GM19099 (cell line): Measurements from ENCODE around the gene MYO3B.

Experiments
- POLR2A ChIP-seq: IDR thresholded peaks from 3 replicates; pipeline ENCODE4 v1.6.1; 2011; ENCODE audit warnings: low read depth; ENCODE audit not compliant: insufficient read length; ENCODE audit errors: extremely low read depth

The MYO3B gene

DNA sequence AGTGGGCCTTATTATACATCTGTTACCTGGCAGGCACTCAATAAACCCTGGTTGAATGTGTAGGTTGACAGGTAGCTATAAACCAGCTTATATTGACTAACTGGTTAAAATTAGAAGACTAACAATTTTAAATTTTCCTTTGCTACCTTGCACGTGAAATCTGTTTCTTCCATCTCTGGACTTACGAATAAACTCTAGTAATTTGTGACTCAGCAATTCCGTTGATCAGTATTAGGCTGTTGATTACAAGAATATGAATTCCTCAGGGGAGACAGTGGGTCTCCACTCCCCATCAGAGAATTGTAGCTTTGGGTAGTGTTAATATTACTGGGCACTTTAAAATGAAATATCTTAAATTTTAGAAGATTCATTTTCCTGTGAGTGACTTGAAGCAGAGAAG lies 399.4 kb downstream of the MYO3B start:
- no peak for TF ChIP-seq POLR2A

DNA sequence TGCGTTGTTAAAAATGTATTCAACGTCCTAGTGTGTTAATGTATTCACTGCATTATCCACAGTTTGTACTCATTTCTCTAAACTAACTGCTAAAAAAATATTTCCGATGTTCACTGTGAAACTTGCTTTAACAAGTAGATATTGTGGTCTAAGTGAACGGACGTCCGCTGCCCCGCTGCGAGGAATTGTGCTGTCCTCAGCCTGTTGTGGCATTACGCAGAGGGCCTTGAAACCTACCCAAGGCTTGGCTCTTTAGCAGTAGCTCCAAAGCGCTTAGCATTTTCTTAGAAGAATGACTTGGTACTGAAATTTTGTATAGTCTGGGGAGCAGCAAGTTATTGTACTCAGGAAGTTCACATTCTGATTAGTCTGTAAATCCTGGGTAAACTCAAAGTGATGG lies 400.7 kb downstream of the MYO3B start:
- no peak for TF ChIP-seq POLR2A

DNA sequence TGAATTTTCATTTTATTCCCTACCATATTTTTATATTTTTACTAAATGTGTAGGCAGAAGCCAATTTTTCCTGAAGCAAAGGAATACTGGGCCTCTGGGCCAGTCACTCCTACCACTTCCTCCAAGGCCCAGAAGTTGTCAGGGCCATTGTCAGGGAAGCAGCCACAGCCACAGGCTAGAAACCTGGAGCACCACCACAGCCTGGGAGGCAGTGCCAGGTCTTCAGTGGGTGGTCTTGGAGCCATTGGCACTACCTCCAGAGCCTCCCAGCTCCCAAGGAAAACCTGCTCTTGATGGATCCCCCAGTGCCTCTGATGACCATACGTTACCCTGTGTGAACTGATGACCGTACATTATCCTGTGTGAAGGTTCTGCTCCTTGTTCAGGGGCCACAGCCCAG lies 401.6 kb downstream of the MYO3B start:
- no peak for TF ChIP-seq POLR2A

GRCh38 chr2:170582313-170582712 lies 404.4 kb downstream of the MYO3B start:
- TF ChIP-seq POLR2A, result no peak

DNA sequence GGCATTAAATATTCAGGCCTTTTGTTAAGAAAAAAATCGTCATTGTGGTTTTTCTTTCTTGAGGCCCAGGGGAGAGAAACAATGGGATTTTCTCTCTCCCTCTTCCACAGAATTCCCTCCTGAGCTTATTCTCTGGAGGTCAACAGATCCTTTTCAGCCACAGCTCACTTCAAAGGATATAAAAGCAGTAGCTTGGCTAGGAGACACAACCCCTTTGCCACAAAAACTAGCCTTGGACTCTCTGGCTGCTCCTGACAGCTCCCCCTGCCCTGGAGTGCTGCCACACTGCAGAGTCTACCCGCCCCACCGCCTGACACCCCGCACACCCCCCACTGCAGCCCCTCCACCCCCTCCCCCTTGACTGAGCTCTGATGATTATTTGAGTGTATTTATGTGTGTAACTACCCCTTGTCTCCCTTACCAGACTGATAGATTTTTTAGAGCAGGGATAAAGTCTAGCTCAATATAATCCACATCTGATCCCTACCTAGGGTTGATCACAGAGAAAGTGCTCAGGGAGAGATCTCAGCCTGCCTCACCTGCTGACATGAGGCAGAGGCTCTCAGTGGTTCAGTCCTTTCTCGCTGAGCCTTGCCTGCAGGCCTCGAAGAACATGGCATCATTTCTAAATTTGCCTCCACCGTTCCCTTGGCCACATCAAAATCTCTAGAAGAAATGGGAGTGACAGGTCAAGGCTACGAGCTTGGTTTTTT lies 405.0 kb downstream of the MYO3B start:
- TF ChIP-seq POLR2A, result no peak

DNA sequence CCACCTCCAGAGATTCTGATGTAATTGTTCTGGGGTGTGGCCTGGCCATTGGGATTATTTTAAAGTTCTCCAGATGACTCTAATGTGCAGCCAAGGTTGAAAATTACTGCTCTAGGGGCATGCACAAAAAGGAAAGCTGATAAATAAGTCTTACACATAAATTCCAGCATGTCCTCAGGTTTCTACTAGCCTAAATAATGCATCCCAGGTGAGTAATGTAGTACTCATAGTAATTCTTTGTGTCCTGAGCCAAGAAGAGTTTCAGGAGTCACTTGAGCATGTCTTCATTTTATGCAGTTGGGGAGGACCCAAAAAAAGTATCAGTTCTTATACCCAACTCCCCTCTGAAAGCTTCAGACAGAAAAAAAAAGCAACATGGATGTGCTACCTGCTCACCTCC lies 407.1 kb downstream of the MYO3B start:
- no peak for TF ChIP-seq POLR2A

DNA sequence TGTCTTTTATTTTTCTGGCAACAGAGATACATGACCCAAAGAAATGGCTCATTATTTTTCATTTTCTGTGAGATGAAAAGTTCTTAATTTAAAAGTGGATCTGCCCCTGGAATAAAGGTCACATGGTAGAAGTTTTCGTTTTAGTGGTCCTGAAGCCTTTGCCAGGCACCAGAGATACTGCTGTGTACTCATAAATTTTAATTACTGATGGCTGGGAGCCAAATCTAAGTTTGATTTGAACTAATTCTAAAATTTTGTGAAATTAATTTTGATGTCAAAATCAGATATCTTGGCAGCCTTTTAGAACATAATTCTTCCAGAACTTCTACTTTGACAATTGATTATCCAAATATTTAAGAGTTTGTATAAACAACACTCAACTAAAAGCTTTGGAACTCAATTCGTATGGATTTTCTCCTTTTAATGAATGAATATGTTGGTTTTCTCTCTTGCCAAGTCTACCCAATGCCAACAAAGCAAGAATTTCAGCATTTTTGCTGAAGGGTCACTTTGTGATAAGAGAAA lies 408.7 kb downstream of the MYO3B start:
- no peak for TF ChIP-seq POLR2A

DNA sequence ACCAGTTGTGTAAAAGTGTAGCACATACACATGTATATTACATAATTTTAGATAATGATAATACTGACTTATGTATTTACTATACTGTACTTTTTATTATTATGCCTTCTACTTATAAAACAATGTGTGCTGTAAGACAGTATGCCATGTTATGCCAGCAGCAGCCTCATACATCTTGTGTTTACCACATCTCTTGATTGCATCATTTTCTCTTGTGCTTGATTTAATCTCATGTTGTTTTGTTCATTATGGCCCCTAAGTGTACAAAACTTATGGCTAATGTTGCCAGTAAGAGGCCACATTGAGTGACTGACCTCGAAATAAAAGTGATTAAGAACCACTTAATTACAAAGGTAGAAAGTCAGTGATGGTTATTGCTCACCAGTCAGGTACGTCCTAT lies 409.2 kb downstream of the MYO3B start:
- TF ChIP-seq POLR2A, result no peak

- no peak for TF ChIP-seq POLR2A
Measured at GRCh38 chr2:170587922-170588321, 410.0 kb downstream of the MYO3B start.

GRCh38 chr2:170588729-170589128 lies 410.8 kb downstream of the MYO3B start:
- no peak for TF ChIP-seq POLR2A

GRCh38 chr2:170596576-170596975 lies 418.6 kb downstream of the MYO3B start:
- TF ChIP-seq POLR2A, result no peak

DNA sequence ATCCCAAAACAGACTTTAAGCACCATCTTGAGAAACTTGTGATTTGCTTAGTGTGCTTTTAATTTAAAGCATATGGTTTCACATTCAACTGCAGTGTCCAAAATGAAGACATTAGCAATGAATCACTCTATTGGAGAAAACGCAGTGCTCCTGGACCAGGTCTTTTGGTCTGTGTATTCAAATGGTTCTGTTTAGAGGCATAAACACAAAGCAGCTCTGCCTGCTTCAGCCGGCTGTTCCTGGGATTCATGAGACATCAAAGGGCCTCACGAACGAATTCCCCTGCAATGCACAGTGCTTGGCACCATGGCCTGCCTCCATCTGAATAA lies 420.1 kb downstream of the MYO3B start:
- no peak for TF ChIP-seq POLR2A

DNA sequence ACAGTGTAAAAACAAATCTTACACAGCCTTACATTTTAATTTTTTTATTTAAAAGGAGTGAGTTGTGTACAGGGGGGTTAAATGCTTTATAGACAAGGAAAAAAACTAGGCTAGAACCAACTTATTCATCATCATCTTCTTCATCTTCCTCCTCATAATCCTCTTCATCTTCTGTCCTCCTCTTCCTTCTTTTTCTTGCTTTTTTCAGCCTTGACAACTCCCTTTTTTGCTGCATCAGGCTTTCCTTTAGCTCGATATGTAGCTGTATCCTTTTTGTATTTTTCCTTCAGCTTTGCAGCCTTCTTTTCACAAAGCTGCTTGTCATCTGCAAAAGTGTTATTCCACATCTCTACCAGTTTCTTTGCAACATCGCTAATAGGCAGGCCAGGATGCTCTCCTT lies 423.5 kb downstream of the MYO3B start:
- TF ChIP-seq POLR2A, result no peak

GRCh38 chr2:170605862-170606261 lies 427.9 kb downstream of the MYO3B start:
- TF ChIP-seq POLR2A, result no peak

- no peak for TF ChIP-seq POLR2A
Measured at GRCh38 chr2:170607171-170607570, 429.2 kb downstream of the MYO3B start.

DNA sequence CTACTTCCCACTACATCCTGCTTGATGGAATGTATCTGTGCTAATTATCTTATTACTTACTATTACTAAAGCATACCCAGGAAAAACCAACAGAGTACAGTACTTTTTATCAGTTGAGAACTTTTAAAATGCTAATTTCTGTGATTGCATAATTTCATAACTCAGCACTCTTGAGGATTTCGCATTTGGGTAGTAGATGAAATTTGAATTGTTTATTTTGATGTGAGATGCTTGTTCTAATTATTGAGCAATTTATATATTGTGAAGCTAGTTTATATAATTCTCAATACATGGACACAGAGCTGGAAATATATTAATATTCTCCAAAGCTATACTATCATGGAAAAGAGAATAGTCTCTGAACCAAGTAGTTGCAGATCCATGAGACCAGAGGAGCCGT lies 432.7 kb downstream of the MYO3B start:
- TF ChIP-seq POLR2A, result no peak

- no peak for TF ChIP-seq POLR2A
Measured at GRCh38 chr2:170639635-170640034, 461.7 kb downstream of the MYO3B start.

GRCh38 chr2:170641961-170642360 lies 464.0 kb downstream of the MYO3B start:
- no peak for TF ChIP-seq POLR2A

- no peak for TF ChIP-seq POLR2A
Measured at GRCh38 chr2:170643346-170643745, 465.4 kb downstream of the MYO3B start.
